MCF 10A (cell line): ENCODE data around the gene SUN5. TPM values are rescaled to one million over a fixed set of nuclear protein-coding genes. Genes with fewer than 3 reads are reported as not detected.

Experiments
- BruUV-seq: library from RNA; stranded (reverse); fragments of 400-500 nt; replicated peaks from 2 replicates; lab custom pipeline; 2021; lab: Mats Ljungman, UMichigan
- CTCF ChIA-PET: fragments of 300-600 bp; sonication (Branson Sonifier 250); formaldehyde crosslinking; extraction: SDS; loops from one replicate; lab custom pipeline; 2021; ENCODE audit warnings: antibody characterized with exemption, inconsistent platforms; lab: Yijun Ruan, JAX
- POLR2A ChIA-PET: fragments of 300-600, 350-650 bp; sonication (Branson Sonifier 250); formaldehyde crosslinking; extraction: SDS; loops from one replicate; lab custom pipeline; 2020; ENCODE audit warnings: antibody characterized with exemption, inconsistent platforms; lab: Yijun Ruan, JAX
- DNase-seq: peaks from one replicate; pipeline ENCODE4 v3.0.0-alpha.2; 2018; ENCODE audit not compliant: unreplicated experiment
- H3K27ac Mint-ChIP-seq: one replicate; pipeline ENCODE4 v1.8.0; 2022; ENCODE audit warnings: mild to moderate bottlenecking, low read depth, mixed read lengths; ENCODE audit not compliant: unreplicated experiment
- H3K27me3 Mint-ChIP-seq: one replicate; pipeline ENCODE4 v1.8.0; 2022; ENCODE audit warnings: mixed read lengths; ENCODE audit not compliant: insufficient read depth, unreplicated experiment
- H3K36me3 Mint-ChIP-seq: one replicate; pipeline ENCODE4 v1.8.0; 2022; ENCODE audit warnings: mild to moderate bottlenecking, moderate library complexity, mixed read lengths; ENCODE audit not compliant: insufficient read depth, unreplicated experiment
- H3K4me1 Mint-ChIP-seq: one replicate; pipeline ENCODE4 v1.8.0; 2022; ENCODE audit warnings: mixed read lengths; ENCODE audit not compliant: insufficient read depth, unreplicated experiment
- H3K4me3 Mint-ChIP-seq: one replicate; pipeline ENCODE4 v1.8.0; 2022; ENCODE audit warnings: mild to moderate bottlenecking, moderate library complexity, mixed read lengths; ENCODE audit not compliant: unreplicated experiment
- H3K9me3 Mint-ChIP-seq: one replicate; pipeline ENCODE4 v1.8.0; 2022; ENCODE audit warnings: mixed read lengths; ENCODE audit not compliant: unreplicated experiment
- CTCF ChIP-seq: fragments of 200-600 bp; IDR thresholded peaks from one replicate; pipeline ENCODE4 v1.8.0; 2022; ENCODE audit warnings: antibody characterized with exemption, mild to moderate bottlenecking; ENCODE audit not compliant: unreplicated experiment
- intact Hi-C: fragments of 100-400 bp; cut with micrococcal nuclease; formaldehyde crosslinking; loops from 2 replicates; pipeline ENCODE4 v1.14.1; 2022
- total RNA-seq: library from RNA; stranded (reverse); gene quantifications from 2 replicates; pipeline ENCODE4 v1.2.3, GENCODE V29; 2022

SUN5 gene
- total RNA-seq, 1 experiment from 2014 or later, result not detected

- Mint-ChIP-seq H3K27ac (no peak overlapping the region), H3K9me3 (no peaks in the 10 kb centered on the region), H3K4me3 (no peak overlapping the region), H3K4me1 (no peaks in the 10 kb centered on the region), H3K27me3 (peaks cover 91% of the 10 kb centered on the region), H3K36me3 (no peaks in the 10 kb centered on the region)
- no peak for DNase-seq
- TF ChIP-seq CTCF, result no peak
- CTCF ChIA-PET, result no interaction called here
- POLR2A ChIA-PET, result no interaction called here
- intact Hi-C loops, result no loop called here
- no TSS peak for BruUV-seq
These were observed 8.3 kb upstream of the SUN5 start for GRCh38 chr20:33012327-33013189.

DNA sequence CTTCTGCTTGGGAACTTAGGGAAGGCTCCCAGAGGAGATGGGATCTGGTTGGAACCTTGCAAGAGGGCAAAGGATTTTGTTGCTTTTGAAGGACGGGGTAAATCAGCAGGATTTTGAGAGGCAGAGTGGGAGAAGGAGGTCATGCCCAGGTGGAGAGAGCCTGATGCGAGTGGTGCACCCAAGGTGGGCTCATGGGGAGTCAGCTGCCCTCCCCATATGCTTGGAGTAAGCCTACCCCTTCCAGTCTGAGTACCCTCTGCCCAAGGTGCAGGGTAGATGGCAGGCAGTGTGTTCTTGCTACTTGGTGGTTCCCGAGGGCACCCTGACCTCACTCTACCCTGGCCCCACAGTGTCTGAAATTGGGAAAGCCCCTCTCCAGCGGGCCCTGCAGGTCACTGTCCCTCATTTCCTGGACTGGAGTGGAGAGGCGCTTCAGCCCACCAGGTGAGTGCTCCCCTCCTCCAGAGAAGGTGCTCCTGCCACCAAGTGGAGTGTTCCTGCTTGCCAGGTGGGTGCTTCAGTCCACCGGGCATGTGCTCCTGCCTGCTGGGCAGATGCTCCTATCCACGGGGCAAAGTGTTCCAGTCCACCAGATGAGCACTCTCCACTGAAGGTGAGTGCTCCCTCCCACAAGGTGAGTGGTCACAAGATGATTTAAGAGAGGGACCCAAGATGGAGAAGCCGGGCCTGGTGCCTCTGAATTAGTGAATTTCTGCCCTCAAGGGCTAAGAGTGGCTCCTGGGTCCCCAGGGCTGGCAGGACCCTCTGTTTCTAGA, 6.6 kb upstream of the SUN5 start:
- ChIA-PET POLR2A (interaction anchor here (0.6 kb wide), 1 partner anchor 114 kb away, joined by 3 read pairs; no protein-coding TSS in a partner anchor), CTCF (no interaction called here)
- H3K27ac Mint-ChIP-seq, result no peak overlapping the region
- no peaks in the 10 kb centered on the region for H3K36me3 Mint-ChIP-seq
- no peaks in the 10 kb centered on the region for H3K9me3 Mint-ChIP-seq
- intact Hi-C loops, result no loop called here
- TF ChIP-seq CTCF, result no peak
- H3K27me3 Mint-ChIP-seq, result peaks cover 74% of the 10 kb centered on the region
- H3K4me1 Mint-ChIP-seq, result no peaks in the 10 kb centered on the region
- no peak overlapping the region for H3K4me3 Mint-ChIP-seq
- DNase-seq, result no peak
- BruUV-seq, result no TSS peak

DNA sequence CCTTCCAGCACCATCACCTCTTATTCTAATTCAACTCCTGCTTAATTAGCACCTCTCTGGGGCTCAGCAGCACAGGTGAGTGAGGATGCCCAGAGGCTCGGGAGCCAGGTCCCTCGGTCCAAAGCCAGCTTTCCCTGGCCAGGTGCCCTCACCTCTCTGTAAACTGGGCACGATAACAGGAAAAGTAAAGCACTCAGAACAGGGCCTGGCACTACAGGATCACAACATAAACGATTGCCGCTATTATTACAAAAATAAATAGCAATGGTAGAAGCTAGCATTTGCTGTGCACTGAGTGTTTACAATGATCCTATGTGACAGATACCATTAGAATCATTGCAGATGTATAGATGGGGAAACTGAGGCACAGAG, 5.9 kb upstream of the SUN5 start:
- Mint-ChIP-seq H3K36me3 (no peaks in the 10 kb centered on the region), H3K27me3 (peaks cover 67% of the 10 kb centered on the region), H3K4me1 (no peaks in the 10 kb centered on the region), H3K9me3 (peaks cover 5% of the 10 kb centered on the region), H3K27ac (no peak overlapping the region), H3K4me3 (no peak overlapping the region)
- CTCF ChIA-PET, result no interaction called here
- no peak for DNase-seq
- no peak for TF ChIP-seq CTCF
- intact Hi-C loops, result no loop called here
- POLR2A ChIA-PET, result interaction anchor here (0.6 kb wide), 1 partner anchor 115 kb away, joined by 3 read pairs; no protein-coding TSS in a partner anchor
- BruUV-seq, result no TSS peak
